HepG2 (cell line): ENCODE results near the gene PGAP3. TPM values are rescaled to one million over a fixed set of nuclear protein-coding genes. Genes with fewer than 3 reads are reported as not detected.

Experiments
- ATF5 ChIP-seq: sonication (generic); formaldehyde crosslinking; IDR thresholded peaks from 2 replicates; pipeline ENCODE4 v1.4.0; 2020; ENCODE audit warnings: mild to moderate bottlenecking, low read depth, missing genetic modification reagents
- FOXA3 ChIP-seq: IDR thresholded peaks from 2 replicates; pipeline ENCODE4 v1.6.1; 2016; ENCODE audit warnings: missing genetic modification reagents, missing compliant biosample characterization
- TEF ChIP-seq: sonication (generic); formaldehyde crosslinking; IDR thresholded peaks from 2 replicates; pipeline ENCODE4 v1.5.0; 2020; ENCODE audit warnings: missing genetic modification reagents
- WIZ ChIP-seq: sonication (generic); formaldehyde crosslinking; IDR thresholded peaks from 2 replicates; pipeline ENCODE4 v1.5.1; 2020; ENCODE audit warnings: mild to moderate bottlenecking, missing genetic modification reagents
- ZNF496 ChIP-seq: sonication (generic); formaldehyde crosslinking; IDR thresholded peaks from 2 replicates; pipeline ENCODE4 v1.8.1; 2023; ENCODE audit warnings: mild to moderate bottlenecking, moderate library complexity, missing genetic modification reagents; ENCODE audit not compliant: insufficient replicate concordance
- ZNF713 ChIP-seq: sonication (generic); formaldehyde crosslinking; IDR thresholded peaks from 2 replicates; pipeline ENCODE4 v1.4.0; 2020; ENCODE audit warnings: mild to moderate bottlenecking, missing genetic modification reagents
- ZNF784 ChIP-seq: sonication (generic); formaldehyde crosslinking; IDR thresholded peaks from 2 replicates; pipeline ENCODE4 v1.5.1; 2020; ENCODE audit warnings: missing genetic modification reagents, mild to moderate bottlenecking, borderline replicate concordance
- ZSCAN20 ChIP-seq: sonication (generic); formaldehyde crosslinking; IDR thresholded peaks from 2 replicates; pipeline ENCODE4 v1.4.0; 2020; ENCODE audit warnings: missing genetic modification reagents, mild to moderate bottlenecking, borderline replicate concordance
- polyA plus RNA-seq, 8 experiments: library from polyadenylated mRNA; depleted of rRNA in 3 of 8; stranded (reverse) in 7 of 8; unstranded in 1 of 8; fragments of >200 nt; fragmentation: Illumina TruSeq in 4 of 8; extraction: Trizol in 4 of 8; gene quantifications; 2 replicates each; pipeline versions ENCODE4 v1.2.1 to v1.2.3, GENCODE V29; 2011 to 2016; ENCODE audit warnings: low read depth in 4 of 8, missing spikeins in 1 of 8, mixed read lengths in 1 of 8; ENCODE audit not compliant: insufficient read depth in 1 of 8
- total RNA-seq, 5 experiments: library from RNA; depleted of rRNA; stranded (reverse); fragments of >200 nt; fragmentation: Illumina TruSeq; extraction: Trizol; gene quantifications; 2 replicates each; pipeline ENCODE4 v1.2.3, GENCODE V29; 2016; ENCODE audit warnings: low read depth in 1 of 5
- TF ChIP-seq, protein P1 (sequence below): IDR thresholded peaks from 2 replicates; pipeline ENCODE4 v1.6.1; 2018; ENCODE audit warnings: missing genetic modification reagents, mild to moderate bottlenecking, missing compliant biosample characterization
- TF ChIP-seq, protein P2 (sequence below), 2 experiments: sonication (generic) in 1 of 2; formaldehyde crosslinking in 1 of 2; IDR thresholded peaks; 2 replicates each; pipeline versions ENCODE4 v1.5.1 to v1.6.1; 2011 to 2020; ENCODE audit warnings: borderline replicate concordance in 1 of 2, low read depth in 1 of 2, low read length in 1 of 2, mild to moderate bottlenecking in 1 of 2, missing genetic modification reagents in 1 of 2, moderate library complexity in 1 of 2
- TF ChIP-seq, protein P3 (sequence below): sonication (generic); formaldehyde crosslinking; IDR thresholded peaks from 2 replicates; pipeline ENCODE4 v1.4.0; 2020; ENCODE audit warnings: mild to moderate bottlenecking, missing genetic modification reagents

The PGAP3 gene
- total and polyA plus RNA-seq, 2 of the 13 experiments (the other 11 are each of a cell fraction or from before 2014, with no cell fraction given), result 11.9 to 14.6 TPM

DNA sequence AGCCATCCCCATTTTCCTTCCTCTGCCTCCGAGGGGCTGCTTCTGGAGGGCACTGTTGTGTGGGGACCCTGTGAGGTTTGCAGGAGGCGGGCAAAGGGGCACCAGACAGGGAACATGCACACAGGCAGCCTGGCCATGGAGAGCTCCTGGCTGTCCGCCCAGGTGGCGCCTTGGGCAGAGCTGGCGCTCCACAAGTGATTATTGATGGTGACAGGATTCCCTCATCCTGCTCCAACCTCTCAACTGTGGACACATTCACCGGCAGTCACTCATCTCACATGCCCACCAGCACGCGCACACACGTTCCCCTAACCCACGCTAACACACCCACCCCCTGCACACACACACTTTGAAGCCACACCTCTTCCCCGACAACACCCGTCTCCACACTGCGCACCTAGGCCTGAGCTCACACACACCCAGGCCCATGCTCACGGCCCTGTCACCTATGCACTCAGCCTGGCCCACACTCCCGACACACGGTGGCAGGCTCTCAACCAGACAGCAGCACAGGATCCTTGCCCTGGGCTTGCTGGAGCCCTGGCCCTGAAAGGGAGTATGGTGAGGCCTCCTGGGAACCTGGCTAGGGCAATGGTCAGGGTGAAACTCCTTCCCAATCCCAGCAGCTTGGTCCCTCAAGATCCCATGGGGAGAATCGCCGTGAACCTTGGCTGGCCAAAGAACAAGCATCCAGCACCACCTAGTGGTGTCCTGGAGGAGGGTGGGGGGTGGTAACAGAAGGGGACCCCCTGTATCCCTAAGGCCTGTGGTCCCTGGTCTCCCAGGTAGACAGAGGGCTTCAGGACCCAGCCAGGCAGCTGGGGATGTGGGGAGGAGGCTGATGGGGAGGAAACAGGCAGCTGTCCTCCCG is 16.0 kb downstream of the PGAP3 start (continued):
- TF ChIP-seq WIZ (CRISPR knock-in tag) (no peak), ZNF496 (CRISPR knock-in tag) (no peak), ZNF784 (CRISPR knock-in tag) (peak; percentile 88; the same call in 1 of the 2 replicates), ZNF713 (CRISPR knock-in tag) (no peak; the same call in 1 of the 2 replicates), ATF5 (no peak), TEF (CRISPR knock-in tag) (no peak), FOXA3 (CRISPR knock-in tag) (no peak), ZSCAN20 (CRISPR knock-in tag) (no peak)
- TF ChIP-seq, protein P1, sequence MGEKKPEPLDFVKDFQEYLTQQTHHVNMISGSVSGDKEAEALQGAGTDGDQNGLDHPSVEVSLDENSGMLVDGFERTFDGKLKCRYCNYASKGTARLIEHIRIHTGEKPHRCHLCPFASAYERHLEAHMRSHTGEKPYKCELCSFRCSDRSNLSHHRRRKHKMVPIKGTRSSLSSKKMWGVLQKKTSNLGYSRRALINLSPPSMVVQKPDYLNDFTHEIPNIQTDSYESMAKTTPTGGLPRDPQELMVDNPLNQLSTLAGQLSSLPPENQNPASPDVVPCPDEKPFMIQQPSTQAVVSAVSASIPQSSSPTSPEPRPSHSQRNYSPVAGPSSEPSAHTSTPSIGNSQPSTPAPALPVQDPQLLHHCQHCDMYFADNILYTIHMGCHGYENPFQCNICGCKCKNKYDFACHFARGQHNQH (CRISPR knock-in tag), result peak; percentile 47; the same call in 1 of the 2 replicates
- TF ChIP-seq, protein P2, sequence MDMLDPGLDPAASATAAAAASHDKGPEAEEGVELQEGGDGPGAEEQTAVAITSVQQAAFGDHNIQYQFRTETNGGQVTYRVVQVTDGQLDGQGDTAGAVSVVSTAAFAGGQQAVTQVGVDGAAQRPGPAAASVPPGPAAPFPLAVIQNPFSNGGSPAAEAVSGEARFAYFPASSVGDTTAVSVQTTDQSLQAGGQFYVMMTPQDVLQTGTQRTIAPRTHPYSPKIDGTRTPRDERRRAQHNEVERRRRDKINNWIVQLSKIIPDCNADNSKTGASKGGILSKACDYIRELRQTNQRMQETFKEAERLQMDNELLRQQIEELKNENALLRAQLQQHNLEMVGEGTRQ (IDR thresholded peaks at IDR 0.05; ENCODE audit: low read depth, low read length), result no peak
- TF ChIP-seq, protein P2 (CRISPR knock-in tag; IDR thresholded peaks at IDR 0.05; ENCODE audit: borderline replicate concordance), result no peak; the same call in 1 of the 2 replicates
- TF ChIP-seq, protein P3, sequence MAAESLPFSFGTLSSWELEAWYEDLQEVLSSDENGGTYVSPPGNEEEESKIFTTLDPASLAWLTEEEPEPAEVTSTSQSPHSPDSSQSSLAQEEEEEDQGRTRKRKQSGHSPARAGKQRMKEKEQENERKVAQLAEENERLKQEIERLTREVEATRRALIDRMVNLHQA, result no peak
